OCI-LY1 (cell line): ENCODE data around the gene PRR16.

Source experiments
- H2AFZ ChIP-seq: fragments of 200-600 bp; sonication (generic), shearing (Covaris generic); 2 replicates; pipeline ENCODE4 v1.6.0; 2014; ENCODE audit warnings: antibody characterized with exemption, mild to moderate bottlenecking, low read length
- H3F3A ChIP-seq: fragments of 200-600 bp; sonication (generic), shearing (Covaris generic); 2 replicates; pipeline ENCODE4 v1.6.0; 2014; ENCODE audit warnings: mild to moderate bottlenecking, antibody characterized with exemption, low read length, moderate library complexity; ENCODE audit not compliant: insufficient read depth
- H3K27ac ChIP-seq: fragments of 200-600 bp; sonication (generic); 2 replicates; pipeline ENCODE4 v1.5.1; 2014; ENCODE audit warnings: low read length, mixed run types, mild to moderate bottlenecking, low read depth; ENCODE audit not compliant: poor library complexity, severe bottlenecking
- H3K27me3 ChIP-seq: fragments of 200-600 bp; sonication (generic); 2 replicates; pipeline ENCODE4 v1.6.0; 2014; ENCODE audit warnings: antibody characterized with exemption, mild to moderate bottlenecking, low read length, moderate library complexity; ENCODE audit not compliant: insufficient read depth
- H3K36me3 ChIP-seq: fragments of 200-600 bp; sonication (generic); 2 replicates; pipeline ENCODE4 v1.6.1; 2014; ENCODE audit warnings: mild to moderate bottlenecking, antibody characterized with exemption, low read length, moderate library complexity, mixed read lengths; ENCODE audit not compliant: insufficient read depth
- H3K4me1 ChIP-seq: fragments of 200-600 bp; sonication (generic); 2 replicates; pipeline ENCODE4 v1.5.1; 2014; ENCODE audit warnings: mild to moderate bottlenecking, low read length, moderate library complexity; ENCODE audit not compliant: insufficient read depth, severe bottlenecking
- H3K4me2 ChIP-seq: fragments of 200-600 bp; sonication (generic), shearing (Covaris generic); 2 replicates; pipeline ENCODE4 v1.6.1; 2014; ENCODE audit warnings: low read length
- H3K4me3 ChIP-seq: fragments of 200-600 bp; sonication (generic); 2 replicates; pipeline ENCODE4 v1.5.1; 2014; ENCODE audit warnings: low read length, low read depth, mild to moderate bottlenecking, mixed read lengths; ENCODE audit not compliant: poor library complexity, severe bottlenecking
- H3K79me2 ChIP-seq: fragments of 200-600 bp; shearing (Covaris generic); 2 replicates; pipeline ENCODE4 v1.6.1; 2016; ENCODE audit warnings: mixed run types, low read length, mixed read lengths; ENCODE audit not compliant: insufficient read depth
- H3K9ac ChIP-seq: fragments of 200-600 bp; sonication (generic), shearing (Covaris generic); 2 replicates; pipeline ENCODE4 v1.6.1; 2014; ENCODE audit warnings: mild to moderate bottlenecking, low read length, mixed read lengths
- H3K9me2 ChIP-seq: fragments of 200-600 bp; sonication (generic), shearing (Covaris generic); 2 replicates; pipeline ENCODE4 v1.6.1; 2014; ENCODE audit warnings: low read depth, mild to moderate bottlenecking, low read length, mixed read lengths
- H3K9me3 ChIP-seq: fragments of 200-600 bp; shearing (Covaris generic); 2 replicates; pipeline ENCODE4 v1.6.1; 2014; ENCODE audit warnings: low read length, mixed read lengths
- H4K20me1 ChIP-seq: fragments of 200-600 bp; sonication (generic), shearing (Covaris generic); 2 replicates; pipeline ENCODE4 v1.6.0; 2016; ENCODE audit warnings: mild to moderate bottlenecking, low read length; ENCODE audit not compliant: insufficient read depth
- CTCF ChIP-seq: fragments of 200-600 bp; sonication (generic), shearing (Covaris generic); IDR thresholded peaks from 2 replicates; pipeline ENCODE4 v1.5.1; 2017; ENCODE audit warnings: mild to moderate bottlenecking, antibody characterized with exemption, low read length, moderate library complexity, mixed read lengths
- EZH2 ChIP-seq: fragments of 200-600 bp; sonication (generic), shearing (Covaris generic); IDR thresholded peaks from 2 replicates; pipeline ENCODE4 v1.8.0; 2017; ENCODE audit warnings: borderline replicate concordance, mixed run types, mild to moderate bottlenecking, antibody characterized with exemption, low read length, moderate library complexity, mixed read lengths

PRR16 gene

GRCh38 chr5:120602033-120602432 is 137.9 kb downstream of the PRR16 start:
- Histone ChIP-seq H3K4me1 (no peaks in the 10 kb centered on the region), H3K9me3 (no peaks in the 10 kb centered on the region), H3K27ac (no peak overlapping the region), H3K4me3 (no peak overlapping the region), H3K9ac (no peak overlapping the region), H3K79me2 (no peaks in the 10 kb centered on the region), H3K4me2 (no peak overlapping the region), H3F3A (no peaks in the 10 kb centered on the region), H3K36me3 (no peaks in the 10 kb centered on the region), H3K9me2 (no peaks in the 10 kb centered on the region), H4K20me1 (no peaks in the 10 kb centered on the region), H2AFZ (no peak overlapping the region), H3K27me3 (no peaks in the 10 kb centered on the region)
- TF ChIP-seq CTCF, result no peak
- TF ChIP-seq EZH2, result no peak

DNA sequence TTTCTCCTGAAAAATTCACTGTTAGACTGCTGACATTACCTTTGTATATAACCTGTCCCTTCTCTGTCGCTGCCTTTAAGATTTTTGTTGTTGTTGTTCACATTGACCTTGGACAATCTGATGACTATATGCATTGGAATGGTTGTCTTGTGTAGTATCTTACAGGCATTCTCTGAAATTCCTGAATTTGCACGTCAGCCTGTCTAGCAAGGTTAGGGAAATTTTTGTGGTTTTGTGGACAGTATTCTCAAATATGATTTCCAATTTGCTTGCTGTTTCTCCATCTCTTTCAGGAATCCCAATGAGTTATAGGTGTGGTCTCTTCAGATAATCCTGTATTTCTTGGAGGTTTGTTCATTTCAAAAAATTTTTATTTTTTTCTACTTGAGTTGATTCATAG is 140.8 kb downstream of the PRR16 start:
- H2AFZ ChIP-seq, result no peak overlapping the region
- H3K4me1 ChIP-seq, result no peaks in the 10 kb centered on the region
- no peak for TF ChIP-seq CTCF
- no peak for TF ChIP-seq EZH2
- H3K36me3 ChIP-seq, result no peaks in the 10 kb centered on the region
- H3K9me3 ChIP-seq, result no peaks in the 10 kb centered on the region
- H3K9ac ChIP-seq, result no peak overlapping the region
- H3K79me2 ChIP-seq, result no peaks in the 10 kb centered on the region
- no peak overlapping the region for H3K4me3 ChIP-seq
- H3K9me2 ChIP-seq, result no peaks in the 10 kb centered on the region
- H3F3A ChIP-seq, result no peaks in the 10 kb centered on the region
- no peak overlapping the region for H3K4me2 ChIP-seq
- no peaks in the 10 kb centered on the region for H4K20me1 ChIP-seq
- H3K27me3 ChIP-seq, result no peaks in the 10 kb centered on the region
- no peak overlapping the region for H3K27ac ChIP-seq

DNA sequence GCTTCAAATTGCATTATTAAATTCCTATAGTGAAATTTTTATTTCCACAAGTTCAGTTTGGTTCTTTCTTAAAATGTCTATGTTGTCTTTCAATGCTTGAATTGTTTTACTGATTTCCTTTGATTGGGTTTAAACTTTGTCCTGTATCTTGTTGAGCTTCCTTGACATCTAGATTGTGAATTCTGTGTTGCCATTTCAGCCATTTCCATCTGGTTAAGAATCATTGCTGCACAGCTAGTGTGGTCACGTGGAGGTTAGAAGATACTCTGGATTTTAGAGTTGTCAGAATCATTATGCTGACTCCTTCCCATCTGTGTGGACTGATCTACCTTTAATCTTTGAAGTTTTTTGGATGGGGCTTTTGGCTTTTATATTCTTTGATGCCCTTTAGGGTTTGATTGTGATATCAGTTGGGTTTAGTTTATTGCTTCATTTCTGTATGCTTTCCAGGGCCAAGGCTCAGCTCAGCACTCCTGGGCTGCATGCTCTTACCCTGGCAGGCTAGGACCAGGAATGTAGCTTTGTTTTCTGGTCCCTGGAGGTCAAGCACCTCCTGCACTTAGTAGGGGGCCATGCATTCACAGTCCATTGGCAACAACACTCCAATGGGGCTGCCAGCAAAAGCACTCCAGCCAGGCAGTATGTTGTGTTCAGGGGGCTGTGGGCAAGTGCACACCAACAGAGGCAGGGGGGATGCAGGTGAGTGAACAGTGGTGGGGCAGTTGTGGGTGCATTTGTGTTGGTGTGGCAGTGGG is 141.4 kb downstream of the PRR16 start:
- Histone ChIP-seq H3K9me3 (no peaks in the 10 kb centered on the region), H3K9me2 (no peaks in the 10 kb centered on the region), H2AFZ (no peak overlapping the region), H3F3A (no peaks in the 10 kb centered on the region), H4K20me1 (no peaks in the 10 kb centered on the region), H3K27me3 (no peaks in the 10 kb centered on the region), H3K4me3 (no peak overlapping the region), H3K79me2 (no peaks in the 10 kb centered on the region), H3K9ac (no peak overlapping the region), H3K4me2 (no peak overlapping the region), H3K36me3 (no peaks in the 10 kb centered on the region), H3K4me1 (no peaks in the 10 kb centered on the region), H3K27ac (no peak overlapping the region)
- TF ChIP-seq EZH2 (no peak), CTCF (no peak)
